D341Med (cell line): ENCODE measurements around the gene RBM10.
A peak's percentile ranks its signal among the peaks of the same experiment; 100 is the strongest.

ENCODE experiments used
- DNase-seq: peaks from one replicate; pipeline ENCODE4 v3.0.0; 2012; ENCODE audit warnings: low spot score

Gene RBM10

GRCh38 chrX:47218920-47219815 is 74.1 kb downstream of the RBM10 start:
- peak; percentile 61 for DNase-seq

- DNase-seq: no peak
Observed at GRCh38 chrX:47221756-47222155, 76.7 kb downstream of the RBM10 start.

GRCh38 chrX:47222751-47223350 is 77.8 kb downstream of the RBM10 start:
- no peak for DNase-seq

DNA sequence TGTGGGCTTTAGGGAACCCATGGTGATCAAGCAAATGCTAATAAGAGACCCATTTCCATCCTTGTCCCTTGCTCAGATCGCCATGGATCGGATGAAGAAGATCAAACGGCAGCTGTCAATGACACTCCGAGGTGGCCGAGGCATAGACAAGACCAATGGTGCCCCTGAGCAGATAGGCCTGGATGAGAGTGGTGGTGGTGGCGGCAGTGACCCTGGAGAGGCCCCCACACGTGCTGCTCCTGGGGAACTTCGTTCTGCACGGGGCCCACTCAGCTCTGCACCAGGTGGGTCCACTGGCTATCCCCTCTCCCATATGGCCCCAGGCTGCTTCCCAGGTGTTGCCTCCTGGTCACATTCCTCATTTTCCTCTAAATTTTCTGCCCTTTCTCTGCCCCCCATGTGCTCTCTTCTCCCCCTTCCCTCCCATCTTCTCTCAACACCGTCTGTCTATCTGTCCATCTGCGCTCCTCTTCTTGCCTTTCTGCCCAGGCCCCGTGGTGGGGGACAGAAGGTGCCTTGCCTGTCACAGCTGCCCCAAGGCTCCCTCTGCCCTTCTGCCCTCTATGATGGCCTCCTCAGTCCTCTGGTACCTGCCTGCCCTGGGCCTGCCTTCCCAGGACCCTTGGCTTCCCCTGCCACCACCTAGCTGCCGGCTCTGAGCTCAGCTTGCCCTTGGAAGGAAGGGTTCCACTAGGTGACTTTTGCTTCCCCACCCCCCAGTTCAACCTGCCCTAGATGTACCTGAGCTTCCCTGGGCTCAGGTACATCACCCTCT is 78.6 kb downstream of the RBM10 start:
- no peak for DNase-seq

DNA sequence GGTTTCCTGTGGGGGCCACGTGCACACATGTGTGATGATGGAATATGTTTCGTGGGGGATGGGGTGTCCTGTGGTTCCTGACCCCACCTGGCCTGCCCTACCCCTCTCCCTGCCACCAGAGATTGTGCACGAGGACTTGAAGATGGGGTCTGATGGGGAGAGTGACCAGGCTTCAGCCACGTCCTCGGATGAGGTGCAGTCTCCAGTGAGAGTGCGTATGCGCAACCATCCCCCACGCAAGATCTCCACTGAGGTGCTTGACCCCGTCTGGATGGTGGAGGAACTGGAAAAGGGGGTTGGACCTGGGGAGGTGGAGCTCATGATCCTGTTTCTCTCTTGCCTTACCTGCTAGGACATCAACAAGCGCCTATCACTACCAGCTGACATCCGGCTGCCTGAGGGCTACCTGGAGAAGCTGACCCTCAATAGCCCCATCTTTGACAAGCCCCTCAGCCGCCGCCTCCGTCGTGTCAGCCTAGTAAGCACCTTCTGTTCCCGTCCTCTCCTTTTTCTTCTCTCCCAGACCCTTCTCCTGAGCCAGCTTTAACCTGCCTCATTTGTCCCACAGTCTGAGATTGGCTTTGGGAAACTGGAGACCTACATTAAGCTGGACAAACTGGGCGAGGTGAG is 79.4 kb downstream of the RBM10 start:
- DNase-seq: no peak

GRCh38 chrX:47224896-47225290 is 79.9 kb downstream of the RBM10 start:
- no peak for DNase-seq

- DNase-seq: no peak
Observed at GRCh38 chrX:47226071-47226470, 81.0 kb downstream of the RBM10 start.

DNA sequence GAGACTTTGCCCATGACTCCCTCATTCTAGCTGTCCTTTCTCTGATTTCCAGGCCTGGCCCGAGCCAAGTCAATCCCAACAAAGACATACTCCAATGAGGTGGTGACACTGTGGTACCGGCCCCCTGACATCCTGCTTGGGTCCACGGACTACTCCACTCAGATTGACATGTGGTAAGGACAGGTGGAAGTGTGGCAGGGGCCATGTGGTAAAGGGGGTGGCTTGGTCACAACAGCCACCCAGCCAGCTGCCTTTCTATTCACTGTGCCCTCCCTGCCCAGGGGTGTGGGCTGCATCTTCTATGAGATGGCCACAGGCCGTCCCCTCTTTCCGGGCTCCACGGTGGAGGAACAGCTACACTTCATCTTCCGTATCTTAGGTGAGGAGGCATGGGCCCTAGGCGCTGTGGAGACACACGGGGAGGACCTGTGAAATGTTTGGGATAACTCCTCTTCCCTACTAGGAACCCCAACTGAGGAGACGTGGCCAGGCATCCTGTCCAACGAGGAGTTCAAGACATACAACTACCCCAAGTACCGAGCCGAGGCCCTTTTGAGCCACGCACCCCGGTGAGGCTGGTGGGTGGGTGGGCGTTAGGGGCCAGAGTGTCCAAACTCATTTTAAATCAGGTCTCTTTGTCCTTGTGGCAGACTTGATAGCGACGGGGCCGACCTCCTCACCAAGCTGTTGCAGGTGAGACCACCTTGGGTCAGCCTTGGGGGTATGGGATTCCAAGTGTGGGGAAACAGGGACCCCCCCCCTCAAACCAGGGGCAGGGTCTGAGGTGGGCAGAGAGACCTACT is 81.7 kb downstream of the RBM10 start:
- no peak for DNase-seq

DNA sequence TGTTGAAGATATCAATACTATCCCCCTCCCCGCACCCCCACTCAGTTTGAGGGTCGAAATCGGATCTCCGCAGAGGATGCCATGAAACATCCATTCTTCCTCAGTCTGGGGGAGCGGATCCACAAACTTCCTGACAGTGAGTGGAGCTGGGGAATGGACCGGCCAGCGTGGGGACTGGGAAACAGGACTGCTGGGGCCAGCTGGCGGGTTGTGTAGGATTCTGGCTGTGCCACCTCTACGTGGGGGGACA is 82.2 kb downstream of the RBM10 start:
- DNase-seq: no peak

- DNase-seq: no peak
Observed at GRCh38 chrX:47228550-47229270, 83.7 kb downstream of the RBM10 start.

DNA sequence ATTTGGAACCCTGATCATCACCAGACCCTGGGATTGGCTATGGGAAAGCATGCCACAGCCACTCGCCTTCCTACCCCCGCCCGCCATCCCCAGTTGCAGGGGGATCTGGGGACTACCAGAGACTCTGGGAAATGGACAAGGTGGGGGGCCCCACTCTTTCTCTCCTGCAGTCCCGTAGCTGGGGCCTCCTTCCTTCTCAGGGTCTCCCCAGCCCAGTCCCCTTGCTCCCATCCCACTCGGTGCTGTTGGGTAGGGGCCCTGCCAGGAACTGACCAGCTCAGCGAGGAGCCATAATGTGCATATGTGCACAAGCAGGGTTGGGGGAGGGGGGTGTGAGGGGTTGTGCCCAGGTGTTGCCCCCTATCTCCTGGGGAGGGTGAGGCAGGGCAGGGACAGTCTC is 84.4 kb downstream of the RBM10 start:
- DNase-seq: no peak

GRCh38 chrX:47230136-47230868 is 85.3 kb downstream of the RBM10 start:
- no peak for DNase-seq

DNA sequence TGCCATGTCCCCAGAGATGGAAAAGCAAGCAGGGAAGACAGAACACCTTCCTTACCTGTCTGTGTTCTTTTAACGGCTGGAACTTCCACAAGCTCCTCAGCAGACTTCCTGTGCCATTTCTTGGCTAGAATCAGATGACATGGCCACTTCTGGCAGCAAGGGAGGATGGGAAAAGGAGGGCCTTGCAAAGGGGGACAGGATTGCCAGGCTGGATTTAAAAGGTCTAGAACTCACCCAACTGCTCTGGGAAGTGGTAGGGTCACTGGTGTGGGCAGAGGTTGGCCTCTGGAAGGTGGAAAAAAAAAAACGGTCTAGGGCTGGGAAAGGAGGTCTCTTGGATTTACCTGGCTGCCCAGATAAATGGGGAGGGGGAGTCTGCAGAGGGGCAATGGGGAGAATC is 86.1 kb downstream of the RBM10 start:
- no peak for DNase-seq

GRCh38 chrX:47232197-47232802 is 87.3 kb downstream of the RBM10 start:
- DNase-seq: no peak

GRCh38 chrX:47232803-47233332 is 87.8 kb downstream of the RBM10 start, which contains the start of gene USP11:
USP11 (plus strand) TSS chrX:47233009; CDS start chrX:47233044, 35 bp downstream.
- DNase-seq: peak; percentile 73

- DNase-seq: peak; percentile 88
Observed at GRCh38 chrX:47233333-47234113, 88.5 kb downstream of the RBM10 start.

- no peak for DNase-seq
Observed at GRCh38 chrX:47234583-47234982, 89.6 kb downstream of the RBM10 start.

- no peak for DNase-seq
Observed at GRCh38 chrX:47235691-47236103, 90.7 kb downstream of the RBM10 start.
